ENCODE results near the gene PEX3.
"Not testable (repeated sequence)": the region's sequence is repeated elsewhere in the genome, so short reads cannot be mapped to it uniquely, and the experiment has no call there.

Gene PEX3

GRCh38 chr6:143449082-143449713 lies 1.4 kb upstream of the PEX3 start:
- no peak for DNase-seq

DNA sequence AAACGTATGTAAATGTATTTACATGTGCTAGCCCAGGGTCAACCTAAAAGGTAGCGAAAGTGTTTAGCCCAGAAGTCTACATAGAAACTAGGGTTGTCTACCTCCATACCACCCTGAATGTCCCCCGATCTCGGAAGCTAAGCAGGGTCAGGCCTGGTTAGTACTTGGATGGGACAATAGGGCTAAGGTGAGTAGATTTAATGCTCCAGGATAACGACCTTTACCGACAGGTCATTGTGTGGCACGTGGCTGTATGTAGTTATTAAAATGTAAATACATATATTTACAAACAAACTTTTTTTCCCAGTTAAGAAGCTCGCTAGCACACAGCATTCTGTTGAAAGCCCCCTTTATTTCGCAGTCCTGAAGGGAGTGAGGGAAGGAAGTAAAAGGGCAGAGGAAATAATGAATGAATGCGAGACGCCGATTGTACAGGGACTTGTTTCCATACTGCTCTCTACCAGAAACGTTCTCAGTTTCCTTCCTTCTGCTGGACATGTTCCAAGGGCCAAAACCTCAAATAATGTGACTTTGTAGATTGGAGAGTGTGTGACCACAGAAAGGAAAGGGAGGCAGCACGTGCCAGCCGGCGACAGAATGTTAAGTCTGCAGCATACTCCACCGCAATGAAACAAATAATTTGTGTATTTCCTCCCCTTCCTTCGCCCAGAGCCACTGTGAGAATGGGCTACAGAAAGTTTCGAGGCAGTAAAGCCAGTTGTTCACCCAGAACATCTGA lies 722 bp upstream of the PEX3 start:
- DNase-seq: peak in 1 of 2 experiments; percentile 7

GRCh38 chr6:143451531-143451930 lies 926 bp downstream of the PEX3 start:
- DNase-seq: no peak

DNA sequence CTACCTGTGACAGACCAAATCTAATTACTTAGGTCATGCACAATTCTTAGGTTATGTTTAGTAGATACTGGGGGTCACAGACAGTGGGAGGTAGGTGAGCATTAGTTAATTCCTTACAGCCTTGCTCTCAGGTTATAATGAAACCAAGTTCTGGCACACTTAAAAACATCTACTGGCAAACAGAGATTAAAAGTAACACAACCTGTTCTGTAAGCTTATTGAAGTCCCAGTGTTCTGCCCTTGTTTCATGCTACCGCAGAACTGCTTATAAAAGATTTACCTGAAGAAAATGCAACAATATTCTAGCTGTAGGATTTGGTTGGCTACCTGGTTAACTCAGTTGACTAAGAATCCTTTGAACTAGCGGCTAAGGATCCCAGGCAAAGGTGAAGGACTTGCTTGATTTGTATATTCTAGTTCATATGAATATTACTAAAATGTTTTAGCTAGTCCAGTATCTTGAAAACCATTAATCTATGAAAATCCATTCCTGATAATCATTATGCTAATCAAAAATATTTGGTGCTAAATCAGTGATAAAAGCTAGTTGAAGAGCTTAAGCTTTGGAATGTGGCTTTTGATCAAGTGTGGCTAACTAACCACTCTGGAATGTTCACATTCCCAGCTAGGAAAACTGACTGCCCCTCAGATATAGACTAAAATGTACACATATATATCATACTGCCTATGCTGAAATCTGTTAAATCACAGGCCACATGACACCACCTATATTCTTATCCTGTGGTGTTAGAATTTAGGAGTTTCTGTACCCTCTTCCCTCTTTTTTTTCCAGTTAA lies 7.2 kb downstream of the PEX3 start:
- no peak for DNase-seq

DNA sequence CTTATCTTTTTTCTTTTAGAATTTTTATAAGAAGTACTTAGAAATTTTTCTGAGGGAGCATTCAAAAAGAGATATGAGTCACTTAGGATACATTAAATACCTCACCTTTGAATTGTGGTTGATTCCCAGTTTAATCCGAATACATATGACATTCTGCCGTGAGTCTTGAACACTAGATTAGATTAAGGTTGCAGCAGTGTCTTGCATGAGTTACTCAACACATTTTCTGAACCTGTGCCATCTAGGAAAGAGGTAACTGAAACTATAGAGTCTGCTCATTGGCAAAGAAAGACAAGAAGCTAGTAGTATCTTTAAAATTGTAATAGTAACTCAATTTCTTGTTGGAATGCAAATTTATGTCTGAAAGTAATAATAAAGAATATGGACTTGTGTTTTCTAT lies 14.9 kb downstream of the PEX3 start:
- DNase-seq: no peak

DNA sequence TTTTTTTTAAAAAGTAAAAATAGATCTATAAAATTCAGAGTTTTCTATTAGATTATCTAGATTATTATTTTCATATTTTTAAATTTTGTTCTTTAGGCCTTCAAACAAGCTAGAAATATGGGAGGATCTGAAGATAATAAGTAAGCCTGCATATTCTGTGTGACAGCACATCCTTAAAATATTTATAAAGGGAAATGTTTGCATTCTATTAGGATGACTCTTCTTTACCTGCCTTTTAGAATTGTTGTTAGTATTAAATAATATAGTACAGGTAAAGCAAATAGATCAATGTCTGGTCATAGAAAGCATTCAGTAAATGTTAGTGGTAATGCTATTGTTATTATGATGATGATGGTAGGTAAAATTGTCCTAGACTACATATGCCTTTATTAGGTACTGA lies 17.4 kb downstream of the PEX3 start:
- DNase-seq: no peak

DNA sequence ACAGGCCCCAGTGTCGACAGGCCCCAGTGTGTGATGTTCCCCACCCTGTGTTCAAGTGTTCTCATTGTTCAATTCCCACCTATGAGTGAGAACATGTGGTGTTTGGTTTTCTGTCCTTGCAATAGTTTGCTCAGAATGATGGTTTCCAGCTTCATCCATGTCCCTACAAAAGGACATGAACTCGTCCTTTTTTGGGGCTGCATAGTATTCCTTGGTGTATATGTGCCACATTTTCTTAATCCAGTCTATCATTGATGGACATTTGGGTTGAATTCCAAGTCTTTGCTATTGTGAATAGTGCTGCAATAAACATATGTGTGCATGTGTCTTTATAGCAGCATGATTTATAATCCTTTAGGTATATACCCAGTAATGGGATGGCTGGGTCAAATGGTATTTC lies 18.2 kb downstream of the PEX3 start:
- DNase-seq: not testable (repeated sequence)

- DNase-seq: no peak
Measured at GRCh38 chr6:143471822-143472221, 21.2 kb downstream of the PEX3 start.

DNA sequence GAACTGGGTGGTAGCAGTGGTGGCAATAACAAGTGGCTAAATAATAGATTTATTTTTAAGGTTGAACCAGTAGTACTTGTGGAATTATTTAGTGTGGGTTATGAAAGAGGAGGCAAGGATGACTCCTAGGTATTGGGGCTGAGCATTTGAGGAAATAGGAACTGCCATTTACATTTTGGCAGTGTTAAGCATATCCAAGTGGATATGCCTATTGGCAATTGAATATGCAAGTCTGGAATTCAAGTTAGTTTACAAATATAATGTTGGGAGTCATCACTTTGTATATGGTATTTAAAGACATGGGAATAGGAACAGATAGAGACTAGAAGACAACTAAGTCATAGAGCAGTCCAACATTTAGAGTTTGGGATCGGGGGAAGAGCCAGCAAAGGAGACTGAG lies 25.9 kb downstream of the PEX3 start:
- DNase-seq: no peak

- DNase-seq: no peak
Measured at GRCh38 chr6:143478479-143479062, 28.0 kb downstream of the PEX3 start.

DNA sequence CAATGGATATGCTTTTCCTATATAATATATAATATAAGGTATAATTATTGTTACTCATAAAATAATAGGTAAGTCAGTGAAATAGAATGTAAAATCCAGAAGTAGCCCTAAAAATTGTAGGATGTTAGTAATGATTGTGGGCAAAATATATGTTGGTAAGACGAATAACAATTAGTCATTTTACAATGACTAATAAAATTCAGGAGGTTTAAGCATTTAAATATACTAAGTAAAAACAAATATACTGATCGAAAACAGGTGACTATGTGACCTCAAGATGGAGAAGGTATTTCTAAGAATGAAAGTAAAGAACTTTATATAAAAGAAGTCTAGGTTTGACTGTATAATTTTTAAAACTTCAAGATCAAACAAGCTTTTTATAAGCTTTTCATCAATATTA lies 32.0 kb downstream of the PEX3 start:
- DNase-seq: no peak

- no peak for DNase-seq
Measured at GRCh38 chr6:143485967-143486366, 35.4 kb downstream of the PEX3 start.

GRCh38 chr6:143486752-143487151 lies 36.1 kb downstream of the PEX3 start:
- DNase-seq: no peak

- DNase-seq: no peak
Measured at GRCh38 chr6:143490244-143490643, 39.6 kb downstream of the PEX3 start.

DNA sequence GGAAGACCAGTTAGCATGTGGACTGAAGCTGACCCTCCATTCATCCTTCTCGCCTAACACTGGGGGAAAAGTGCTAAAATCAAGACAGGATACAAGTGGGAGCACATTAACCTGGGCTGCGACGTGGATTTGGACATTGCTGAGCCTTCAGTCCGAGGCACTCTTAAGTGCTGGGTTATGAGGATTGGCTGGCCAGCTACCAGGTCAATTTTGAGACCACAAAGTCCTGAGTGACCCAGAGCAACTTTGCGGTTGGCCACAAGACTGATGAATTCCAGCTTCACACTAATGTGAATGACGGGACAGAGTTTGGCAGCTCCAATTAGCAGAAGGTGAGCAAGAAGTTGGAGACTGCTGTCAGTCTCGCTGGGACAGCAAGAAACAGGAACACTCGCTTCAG lies 40.2 kb downstream of the PEX3 start:
- DNase-seq: no peak

- no peak for DNase-seq
Measured at GRCh38 chr6:143496974-143497373, 46.4 kb downstream of the PEX3 start.

GRCh38 chr6:143498428-143498827 lies 47.8 kb downstream of the PEX3 start:
- no peak for DNase-seq

DNA sequence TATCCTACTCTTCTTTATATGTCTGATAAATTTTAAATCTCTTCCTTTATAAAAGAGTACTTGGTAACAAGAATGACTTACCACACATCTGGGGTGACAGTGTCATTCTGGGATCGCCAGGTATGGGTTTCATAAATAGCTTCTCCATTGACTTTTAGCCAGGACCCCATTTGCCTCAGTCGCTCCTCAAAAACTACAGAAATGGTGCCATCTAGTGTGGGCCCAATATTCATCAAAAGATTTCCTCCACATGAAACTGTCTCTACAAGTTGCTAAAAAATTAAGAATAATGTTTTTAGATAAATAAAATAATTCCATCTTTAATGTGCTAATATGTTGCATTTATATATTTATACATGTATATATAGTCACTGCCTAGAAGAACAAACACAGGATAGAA lies 51.2 kb downstream of the PEX3 start:
- peak in 1 of 2 experiments; percentile 7 for DNase-seq

DNA sequence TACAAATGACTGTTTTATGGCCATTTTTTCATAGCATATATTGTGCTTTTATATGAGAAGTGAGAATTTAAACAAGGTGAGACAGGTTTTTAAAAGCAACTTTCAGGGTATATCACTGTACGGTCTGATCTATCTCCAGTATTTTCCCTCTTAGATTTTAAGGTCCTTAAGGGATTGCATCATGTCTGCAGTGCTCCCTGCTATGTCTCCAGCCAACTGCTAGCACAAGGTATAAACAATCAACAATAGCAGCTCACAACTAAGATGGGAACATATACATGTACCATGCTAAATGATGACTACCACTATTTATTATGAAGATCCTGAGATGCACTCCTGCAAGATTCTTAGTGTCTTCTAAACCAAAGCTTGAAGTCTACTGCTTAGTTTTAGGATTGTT lies 53.8 kb downstream of the PEX3 start:
- DNase-seq: no peak

DNA sequence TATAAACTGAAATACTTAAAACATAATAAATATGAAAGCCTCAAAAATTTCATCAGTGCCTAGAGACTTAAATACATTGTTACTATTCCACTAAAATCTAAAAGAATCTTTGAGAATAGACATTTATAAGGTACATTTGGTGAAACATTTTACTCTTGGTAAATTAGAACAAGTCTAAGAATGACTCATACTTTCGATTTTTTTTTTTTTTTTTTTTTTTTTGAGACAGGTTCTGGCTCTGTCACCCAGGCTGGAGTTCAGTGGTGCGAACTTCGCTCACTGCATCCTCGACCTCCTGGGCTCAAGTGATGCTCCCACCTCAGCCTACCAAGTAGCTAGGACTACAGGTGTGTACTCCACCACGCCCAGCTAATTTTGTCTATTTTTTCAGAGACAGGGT lies 54.5 kb downstream of the PEX3 start:
- DNase-seq: no peak

DNA sequence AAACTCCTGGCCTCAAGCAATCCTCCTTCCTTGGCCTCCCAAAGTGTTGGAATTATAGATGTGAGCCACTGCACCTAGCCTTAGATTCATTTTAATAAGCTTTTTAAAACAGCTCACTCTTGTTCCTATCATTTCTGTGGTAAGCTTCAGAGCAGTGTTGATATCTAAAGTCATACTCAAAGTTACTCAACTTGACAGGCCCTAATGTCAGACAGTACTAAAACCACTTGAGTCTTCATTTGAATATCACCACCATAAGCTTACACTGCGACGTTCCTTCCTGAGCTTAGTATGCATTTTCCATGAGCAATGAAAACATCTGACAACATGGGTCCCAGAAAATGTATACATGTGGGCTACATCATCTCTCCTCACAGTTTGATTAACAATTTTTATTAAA lies 54.9 kb downstream of the PEX3 start:
- no peak for DNase-seq

DNA sequence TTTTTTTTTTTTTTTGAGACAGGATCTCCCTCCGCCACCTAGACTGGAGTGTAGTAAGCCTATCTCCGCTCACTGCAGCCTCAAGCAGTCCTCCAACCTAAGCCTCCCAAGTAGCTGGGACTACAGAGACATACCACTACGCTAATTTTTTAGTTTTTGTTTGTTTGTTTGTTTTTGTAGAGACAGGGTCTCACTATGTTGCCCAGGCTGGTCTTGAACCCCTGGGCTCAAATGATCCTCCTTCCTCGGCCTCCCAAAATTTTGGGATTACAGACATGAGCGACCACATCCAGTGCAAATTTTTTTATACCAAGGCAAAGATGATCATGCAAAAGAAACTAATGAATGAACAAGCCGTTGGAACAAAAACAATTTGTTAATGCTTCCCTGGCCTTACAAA lies 55.6 kb downstream of the PEX3 start:
- DNase-seq: no peak

DNA sequence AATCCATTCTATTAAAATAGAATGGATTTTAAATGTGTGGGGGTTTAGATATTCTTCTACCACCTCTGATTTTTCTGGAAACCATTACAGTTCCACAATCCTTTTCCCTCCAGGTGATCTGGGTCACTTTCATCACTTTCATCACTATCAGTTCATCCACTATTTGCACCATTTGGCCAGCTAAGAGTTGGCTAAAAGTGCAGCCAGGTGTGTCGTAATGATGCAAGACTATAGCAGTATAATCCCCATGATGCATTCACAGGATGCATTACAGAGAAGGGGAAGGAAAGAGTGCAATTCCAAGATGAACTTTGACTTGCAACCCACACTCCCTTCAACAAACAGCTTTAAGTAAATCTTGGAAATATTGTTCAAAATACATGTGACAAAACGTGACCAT lies 56.0 kb downstream of the PEX3 start:
- no peak for DNase-seq

Measured in SHP77 (cell line).